ENCODE measurements around the gene GNA14.

Gene GNA14

DNA sequence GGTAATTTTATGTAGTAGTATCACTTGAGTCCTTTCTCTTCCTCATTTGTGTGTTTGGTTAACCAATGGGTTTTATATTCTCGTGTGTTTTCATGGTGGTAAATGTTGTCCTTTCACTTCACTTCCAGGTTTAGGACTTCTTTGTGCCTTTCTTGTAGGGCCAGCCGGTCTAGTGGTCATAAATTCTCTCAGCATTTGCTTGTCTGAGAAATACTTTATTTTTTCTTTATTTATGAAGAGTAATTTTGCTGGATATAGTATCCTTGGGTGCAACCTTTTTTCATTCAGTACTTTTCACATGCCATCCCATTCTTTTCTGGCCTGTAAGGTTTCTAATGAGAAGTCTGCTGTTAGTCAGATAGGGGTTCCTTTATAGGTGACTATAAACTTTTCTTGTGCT is 107.1 kb downstream of the GNA14 start:
- Histone ChIP-seq H3K27ac (ENCODE audit: low read depth, low read length) (no peak overlapping the region), H3K4me3 (ENCODE audit: low read depth, low read length) (no peak overlapping the region), H2BK120ac (ENCODE audit: insufficient read depth, low read length, poor library complexity) (no peak overlapping the region), H2BK5ac (ENCODE audit: low read depth, low read length, poor library complexity) (no peak overlapping the region), H3K4ac (ENCODE audit: low read depth, low read length) (no peak overlapping the region), H3K36me3 (ENCODE audit: control insufficient read depth in 1 of 2, insufficient read depth in 2 of 2, low read length in 2 of 2) (peaks cover 0 to 4% of the 10 kb centered on the region in 2 experiments), H2BK12ac (ENCODE audit: low read length) (no peak overlapping the region), H3K23ac (ENCODE audit: low read length) (no peak overlapping the region), H3K14ac (ENCODE audit: low read length) (no peak overlapping the region), H3K4me1 (ENCODE audit: control insufficient read depth in 1 of 2, insufficient read depth in 2 of 2, low read length in 2 of 2) (peaks cover 3 to 6% of the 10 kb centered on the region in 2 experiments), H4K12ac (ENCODE audit: low read depth, low read length) (no peak overlapping the region), H3K79me2 (ENCODE audit: control insufficient read depth, insufficient read depth, low read length, poor library complexity) (no peaks in the 10 kb centered on the region), H3K9me3 (ENCODE audit: insufficient read depth, low read depth, low read length) (peaks cover 4% of the 10 kb centered on the region), H3K18ac (ENCODE audit: low read length) (no peak overlapping the region), H3K4me2 (ENCODE audit: low read length) (no peak overlapping the region), H3K27me3 (ENCODE audit: insufficient read depth, low read length) (no peaks in the 10 kb centered on the region), H4K91ac (ENCODE audit: low read depth, low read length) (no peak overlapping the region), H4K8ac (ENCODE audit: low read depth, low read length) (no peak overlapping the region), H3K79me1 (ENCODE audit: low read length) (no peaks in the 10 kb centered on the region), H3K9ac (ENCODE audit: low read length) (no peak overlapping the region), H2AK5ac (ENCODE audit: low read length) (no peak overlapping the region), H2AFZ (ENCODE audit: insufficient read depth, low read length, poor library complexity) (no peak overlapping the region)
- no CpG with 5 or more reads among the region's 2 CpGs for WGBS (ENCODE audit: extremely low coverage, insufficient coverage, insufficient read length)
- DNase-seq = no peak

DNA sequence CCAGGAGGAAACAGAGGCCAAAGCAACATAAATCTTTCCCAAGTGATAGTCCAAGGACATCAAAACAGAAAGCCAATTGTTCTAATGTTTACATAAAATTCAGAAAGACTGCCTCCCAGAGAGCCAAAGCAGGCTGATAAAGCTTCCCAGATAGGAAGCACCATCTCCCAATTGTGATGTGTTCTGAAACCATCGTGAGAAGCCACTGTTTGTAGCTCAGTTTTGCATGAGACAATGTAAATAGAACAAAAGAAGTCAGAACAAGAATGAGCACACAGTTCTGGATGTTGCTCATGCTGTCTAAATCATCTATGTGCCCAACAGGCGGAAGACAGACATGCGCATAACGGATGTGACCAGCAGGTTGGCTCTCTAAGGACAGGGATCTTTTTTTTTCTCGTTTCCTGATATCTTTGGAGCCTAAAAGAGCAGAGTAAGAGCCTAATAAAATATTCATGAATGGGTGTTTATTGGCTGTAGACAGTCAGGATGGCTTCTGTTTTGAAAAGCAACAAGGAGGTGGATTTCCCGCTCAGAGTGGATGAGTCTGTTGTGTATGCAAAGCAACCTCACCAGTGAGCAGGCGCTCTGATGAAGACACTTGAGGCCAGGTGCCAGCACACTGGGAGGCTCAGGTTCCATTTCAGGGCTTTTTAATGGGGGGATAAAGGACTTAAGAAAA is 113.6 kb downstream of the GNA14 start:
- WGBS (ENCODE audit: extremely low coverage, insufficient coverage, insufficient read length) = no CpG with 5 or more reads among the region's 7 CpGs
- no peaks in the 10 kb centered on the region for H3K36me3 ChIP-seq (ENCODE audit: control insufficient read depth in 1 of 2, insufficient read depth in 2 of 2, low read length in 2 of 2)
- no peak overlapping the region for H2BK5ac ChIP-seq (ENCODE audit: low read depth, low read length, poor library complexity)
- H4K12ac ChIP-seq (ENCODE audit: low read depth, low read length) = no peak overlapping the region
- H3K4ac ChIP-seq (ENCODE audit: low read depth, low read length) = no peak overlapping the region
- no peak overlapping the region for H2AFZ ChIP-seq (ENCODE audit: insufficient read depth, low read length, poor library complexity)
- H2AK5ac ChIP-seq (ENCODE audit: low read length) = no peak overlapping the region
- no peak overlapping the region for H4K8ac ChIP-seq (ENCODE audit: low read depth, low read length)
- no peak overlapping the region for H2BK120ac ChIP-seq (ENCODE audit: insufficient read depth, low read length, poor library complexity)
- H3K27ac ChIP-seq (ENCODE audit: low read depth, low read length) = no peak overlapping the region
- H3K4me2 ChIP-seq (ENCODE audit: low read length) = no peak overlapping the region
- H3K9ac ChIP-seq (ENCODE audit: low read length) = no peak overlapping the region
- H3K4me3 ChIP-seq (ENCODE audit: low read depth, low read length) = no peak overlapping the region
- no peaks in the 10 kb centered on the region for H3K27me3 ChIP-seq (ENCODE audit: insufficient read depth, low read length)
- no peak overlapping the region for H4K91ac ChIP-seq (ENCODE audit: low read depth, low read length)
- no peaks in the 10 kb centered on the region for H3K4me1 ChIP-seq (ENCODE audit: control insufficient read depth in 1 of 2, insufficient read depth in 2 of 2, low read length in 2 of 2)
- H3K14ac ChIP-seq (ENCODE audit: low read length) = no peak overlapping the region
- no peak overlapping the region for H3K18ac ChIP-seq (ENCODE audit: low read length)
- no peaks in the 10 kb centered on the region for H3K79me1 ChIP-seq (ENCODE audit: low read length)
- H3K23ac ChIP-seq (ENCODE audit: low read length) = no peak overlapping the region
- H2BK12ac ChIP-seq (ENCODE audit: low read length) = no peak overlapping the region
- H3K9me3 ChIP-seq (ENCODE audit: insufficient read depth, low read depth, low read length) = peaks cover 3% of the 10 kb centered on the region
- no peak for DNase-seq
- H3K79me2 ChIP-seq (ENCODE audit: control insufficient read depth, insufficient read depth, low read length, poor library complexity) = no peaks in the 10 kb centered on the region

DNA sequence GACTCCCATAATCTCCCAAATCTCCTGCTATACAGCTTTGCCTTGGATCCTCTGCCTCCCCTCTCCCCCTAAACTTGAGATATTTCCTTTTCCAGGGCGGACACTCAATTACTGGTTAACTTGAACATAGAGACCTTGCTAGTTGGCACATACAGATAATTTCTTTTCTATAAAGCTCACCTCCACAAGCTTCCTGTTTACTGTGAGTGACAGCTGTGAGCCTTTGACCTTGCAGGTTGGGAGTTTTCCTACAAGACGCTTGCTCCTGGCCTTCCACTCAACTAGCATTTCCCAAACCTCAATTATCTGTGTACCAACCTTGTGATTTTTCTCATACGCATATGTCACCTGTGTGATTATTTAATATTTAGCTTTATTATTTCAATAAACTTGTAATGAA is 114.5 kb downstream of the GNA14 start:
- no peak overlapping the region for H2AK5ac ChIP-seq (ENCODE audit: low read length)
- no peak overlapping the region for H4K8ac ChIP-seq (ENCODE audit: low read depth, low read length)

DNA sequence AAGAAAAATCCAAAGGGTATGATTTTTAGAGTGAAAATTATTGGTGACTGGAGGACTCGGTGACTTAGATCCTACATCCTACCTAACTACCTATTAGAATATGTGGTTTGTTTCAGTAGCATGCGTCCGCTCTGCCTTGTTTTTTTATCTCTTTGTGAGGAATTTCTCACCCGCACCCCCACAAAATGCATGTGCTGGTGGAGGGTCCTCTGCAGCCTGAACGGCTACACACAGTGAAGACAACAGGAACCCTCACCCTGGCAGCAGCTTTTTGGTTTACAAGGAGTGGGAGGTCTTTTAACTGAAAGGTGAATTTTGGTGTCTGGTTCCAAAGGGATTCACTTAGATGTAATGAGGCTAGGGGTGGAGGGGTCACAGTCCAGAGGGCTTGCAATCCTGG is 115.5 kb downstream of the GNA14 start:
- no peak overlapping the region for H3K4me3 ChIP-seq (ENCODE audit: low read depth, low read length)
- no peak overlapping the region for H3K14ac ChIP-seq (ENCODE audit: low read length)
- H2AK5ac ChIP-seq (ENCODE audit: low read length) = no peak overlapping the region
- no peak overlapping the region for H2BK5ac ChIP-seq (ENCODE audit: low read depth, low read length, poor library complexity)
- H3K23ac ChIP-seq (ENCODE audit: low read length) = no peak overlapping the region
- no peak overlapping the region for H4K8ac ChIP-seq (ENCODE audit: low read depth, low read length)
- no peak overlapping the region for H3K9ac ChIP-seq (ENCODE audit: low read length)
- no peak overlapping the region for H3K4ac ChIP-seq (ENCODE audit: low read depth, low read length)
- H3K4me1 ChIP-seq (ENCODE audit: control insufficient read depth in 1 of 2, insufficient read depth in 2 of 2, low read length in 2 of 2) = no peaks in the 10 kb centered on the region
- no peak overlapping the region for H4K91ac ChIP-seq (ENCODE audit: low read depth, low read length)
- no peak overlapping the region for H3K27ac ChIP-seq (ENCODE audit: low read depth, low read length)
- no peak overlapping the region for H2BK12ac ChIP-seq (ENCODE audit: low read length)
- H2BK120ac ChIP-seq (ENCODE audit: insufficient read depth, low read length, poor library complexity) = no peak overlapping the region
- H3K4me2 ChIP-seq (ENCODE audit: low read length) = no peak overlapping the region
- no peaks in the 10 kb centered on the region for H3K79me1 ChIP-seq (ENCODE audit: low read length)
- H3K9me3 ChIP-seq (ENCODE audit: insufficient read depth, low read depth, low read length) = peaks cover 3% of the 10 kb centered on the region
- no peak for DNase-seq
- WGBS (ENCODE audit: extremely low coverage, insufficient coverage, insufficient read length) = no CpG with 5 or more reads among the region's 5 CpGs
- H3K18ac ChIP-seq (ENCODE audit: low read length) = no peak overlapping the region
- H3K36me3 ChIP-seq (ENCODE audit: control insufficient read depth in 1 of 2, insufficient read depth in 2 of 2, low read length in 2 of 2) = no peaks in the 10 kb centered on the region
- no peak overlapping the region for H2AFZ ChIP-seq (ENCODE audit: insufficient read depth, low read length, poor library complexity)
- H3K79me2 ChIP-seq (ENCODE audit: control insufficient read depth, insufficient read depth, low read length, poor library complexity) = no peaks in the 10 kb centered on the region
- no peak overlapping the region for H4K12ac ChIP-seq (ENCODE audit: low read depth, low read length)
- H3K27me3 ChIP-seq (ENCODE audit: insufficient read depth, low read length) = no peaks in the 10 kb centered on the region

More for the DNA sequence above, 114.5 kb downstream of the GNA14 start:
- no peaks in the 10 kb centered on the region for H3K27me3 ChIP-seq (ENCODE audit: insufficient read depth, low read length)
- no peak overlapping the region for H2AFZ ChIP-seq (ENCODE audit: insufficient read depth, low read length, poor library complexity)
- no peak overlapping the region for H3K4me3 ChIP-seq (ENCODE audit: low read depth, low read length)
- no CpG with 5 or more reads among the region's 3 CpGs for WGBS (ENCODE audit: extremely low coverage, insufficient coverage, insufficient read length)
- no peak overlapping the region for H2BK120ac ChIP-seq (ENCODE audit: insufficient read depth, low read length, poor library complexity)
- no peak overlapping the region for H3K14ac ChIP-seq (ENCODE audit: low read length)
- H2BK12ac ChIP-seq (ENCODE audit: low read length) = no peak overlapping the region
- H2BK5ac ChIP-seq (ENCODE audit: low read depth, low read length, poor library complexity) = no peak overlapping the region
- H3K4me1 ChIP-seq (ENCODE audit: control insufficient read depth in 1 of 2, insufficient read depth in 2 of 2, low read length in 2 of 2) = no peaks in the 10 kb centered on the region
- no peak overlapping the region for H4K12ac ChIP-seq (ENCODE audit: low read depth, low read length)
- H3K9ac ChIP-seq (ENCODE audit: low read length) = no peak overlapping the region
- no peaks in the 10 kb centered on the region for H3K36me3 ChIP-seq (ENCODE audit: control insufficient read depth in 1 of 2, insufficient read depth in 2 of 2, low read length in 2 of 2)
- no peak overlapping the region for H3K27ac ChIP-seq (ENCODE audit: low read depth, low read length)
- H3K79me2 ChIP-seq (ENCODE audit: control insufficient read depth, insufficient read depth, low read length, poor library complexity) = no peaks in the 10 kb centered on the region
- H3K23ac ChIP-seq (ENCODE audit: low read length) = no peak overlapping the region
- no peak overlapping the region for H3K18ac ChIP-seq (ENCODE audit: low read length)
- no peak overlapping the region for H3K4ac ChIP-seq (ENCODE audit: low read depth, low read length)
- H3K79me1 ChIP-seq (ENCODE audit: low read length) = no peaks in the 10 kb centered on the region
- H3K4me2 ChIP-seq (ENCODE audit: low read length) = no peak overlapping the region
- peaks cover 3% of the 10 kb centered on the region for H3K9me3 ChIP-seq (ENCODE audit: insufficient read depth, low read depth, low read length)
- no peak overlapping the region for H4K91ac ChIP-seq (ENCODE audit: low read depth, low read length)
- DNase-seq = no peak

Data from trophoblast cell (in vitro differentiated cells and primary cell).